ENCODE results near the gene F2R. TPM values are rescaled to one million over a fixed set of nuclear protein-coding genes. Genes with fewer than 3 reads are reported as not detected.

The F2R gene
- total and polyA plus RNA-seq, 2 of the 8 experiments (the other 6 are each of a cell fraction or from before 2014, with no cell fraction given) = 23.8 to 29.1 TPM

DNA sequence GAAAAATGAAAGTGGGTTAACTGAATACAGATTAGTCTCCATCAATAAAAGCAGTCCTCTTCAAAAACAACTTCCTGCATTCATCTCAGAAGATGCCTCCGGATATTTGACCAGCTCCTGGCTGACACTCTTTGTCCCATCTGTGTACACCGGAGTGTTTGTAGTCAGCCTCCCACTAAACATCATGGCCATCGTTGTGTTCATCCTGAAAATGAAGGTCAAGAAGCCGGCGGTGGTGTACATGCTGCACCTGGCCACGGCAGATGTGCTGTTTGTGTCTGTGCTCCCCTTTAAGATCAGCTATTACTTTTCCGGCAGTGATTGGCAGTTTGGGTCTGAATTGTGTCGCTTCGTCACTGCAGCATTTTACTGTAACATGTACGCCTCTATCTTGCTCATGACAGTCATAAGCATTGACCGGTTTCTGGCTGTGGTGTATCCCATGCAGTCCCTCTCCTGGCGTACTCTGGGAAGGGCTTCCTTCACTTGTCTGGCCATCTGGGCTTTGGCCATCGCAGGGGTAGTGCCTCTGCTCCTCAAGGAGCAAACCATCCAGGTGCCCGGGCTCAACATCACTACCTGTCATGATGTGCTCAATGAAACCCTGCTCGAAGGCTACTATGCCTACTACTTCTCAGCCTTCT, 16.6 kb downstream of the F2R start:
- no peak overlapping the region for H3K4me2 ChIP-seq (ENCODE audit: insufficient read depth in 1 of 2, low read depth in 2 of 2, low read length in 2 of 2)
- no peak overlapping the region for H3K18ac ChIP-seq (ENCODE audit: extremely low read depth, low read length)
- no peak overlapping the region for H3K14ac ChIP-seq (ENCODE audit: insufficient read length)
- H2AFZ ChIP-seq (ENCODE audit: low read length) = no peak overlapping the region
- H2BK20ac ChIP-seq (ENCODE audit: low read length) = no peak overlapping the region
- ChIA-PET POLR2A (ENCODE audit: partially characterized antibody) (no interaction called here), CTCF (ENCODE audit: partially characterized antibody) (interaction anchor here (1.6 kb wide), 1 partner anchor 42 kb away, joined by 3 read pairs; no protein-coding TSS in a partner anchor)
- no peaks in the 10 kb centered on the region for H3K4me1 ChIP-seq (replicated peaks in 1 of 4; ENCODE audit: control insufficient read depth in 3 of 4, insufficient read depth in 4 of 4, low read length in 3 of 4)
- no peaks in the 10 kb centered on the region for H3K79me1 ChIP-seq (ENCODE audit: low read depth, low read length)
- H4K8ac ChIP-seq (ENCODE audit: extremely low read depth, insufficient read depth, low read length) = no peak overlapping the region
- 97% methylated on average over 15 of the region's 15 CpGs; no CpG with 5 or more reads in 1 of the 2 experiments for WGBS, 2 experiments (ENCODE audit: extremely low coverage in 1 of 2, insufficient coverage in 1 of 2, insufficient read length in 1 of 2, insufficient replicate concordance in 2 of 2, low coverage in 1 of 2, low lambda C conversion rate in 2 of 2, missing lambda C conversion rate in 1 of 2)
- no peak for FAIRE-seq
- no peak overlapping the region for H2BK12ac ChIP-seq (ENCODE audit: low read depth, low read length)
- H2BK15ac ChIP-seq (ENCODE audit: low read length) = no peak overlapping the region
- H2BK120ac ChIP-seq (replicated peaks; ENCODE audit: low read depth, low read length) = no peak overlapping the region
- no peaks in the 10 kb centered on the region for H3K27me3 ChIP-seq (replicated peaks in 1 of 4; ENCODE audit: control insufficient read depth in 3 of 4, extremely low read depth in 1 of 4, insufficient read depth in 3 of 4, low read length in 3 of 4)
- H3K9me3 ChIP-seq (ENCODE audit: insufficient read depth in 2 of 2, low read depth in 1 of 2, low read length in 1 of 2) = peaks cover 12% of the 10 kb centered on the region in 2 experiments
- no peak overlapping the region for H3K23ac ChIP-seq (ENCODE audit: insufficient read length)
- H2BK5ac ChIP-seq (ENCODE audit: low read depth, low read length) = no peak overlapping the region
- H3K27ac ChIP-seq (ENCODE audit: low read depth, low read length) = no peak overlapping the region
- no peak overlapping the region for H3K9ac ChIP-seq (replicated peaks in 1 of 4; ENCODE audit: extremely low read depth in 1 of 4, low read depth in 3 of 4, low read length in 3 of 4)
- H3K23me2 ChIP-seq (ENCODE audit: low read depth, low read length) = no peaks in the 10 kb centered on the region
- H2AK5ac ChIP-seq (ENCODE audit: low read depth, low read length) = no peak overlapping the region
- H3K4ac ChIP-seq (replicated peaks; ENCODE audit: insufficient read length, low read depth, low read length) = no peak overlapping the region
- TF ChIP-seq MAFK (IDR thresholded peaks at IDR 0.05; ENCODE audit: low read depth, low read length) = no peak
- no peak for TF ChIP-seq CHD2 (IDR thresholded peaks at IDR 0.05; ENCODE audit: low read length)
- TF ChIP-seq CTBP2 (IDR thresholded peaks at IDR 0.05; ENCODE audit: borderline replicate concordance, insufficient read depth, insufficient read length, low read length) = no peak
- TF ChIP-seq KDM1A (IDR thresholded peaks at IDR 0.05; ENCODE audit: borderline replicate concordance, low read length) = no peak
- TF ChIP-seq JUND (IDR thresholded peaks at IDR 0.05; ENCODE audit: low read length) = no peak
- TF ChIP-seq NANOG (IDR thresholded peaks at IDR 0.05; ENCODE audit: insufficient read depth, low read depth, low read length, poor library complexity, severe bottlenecking) = no peak
- no peak for TF ChIP-seq ASH2L (IDR thresholded peaks at IDR 0.05; ENCODE audit: low read length)
- no peak for TF ChIP-seq SUZ12 (IDR thresholded peaks at IDR 0.05; ENCODE audit: low read length)
- TF ChIP-seq, protein P1, sequence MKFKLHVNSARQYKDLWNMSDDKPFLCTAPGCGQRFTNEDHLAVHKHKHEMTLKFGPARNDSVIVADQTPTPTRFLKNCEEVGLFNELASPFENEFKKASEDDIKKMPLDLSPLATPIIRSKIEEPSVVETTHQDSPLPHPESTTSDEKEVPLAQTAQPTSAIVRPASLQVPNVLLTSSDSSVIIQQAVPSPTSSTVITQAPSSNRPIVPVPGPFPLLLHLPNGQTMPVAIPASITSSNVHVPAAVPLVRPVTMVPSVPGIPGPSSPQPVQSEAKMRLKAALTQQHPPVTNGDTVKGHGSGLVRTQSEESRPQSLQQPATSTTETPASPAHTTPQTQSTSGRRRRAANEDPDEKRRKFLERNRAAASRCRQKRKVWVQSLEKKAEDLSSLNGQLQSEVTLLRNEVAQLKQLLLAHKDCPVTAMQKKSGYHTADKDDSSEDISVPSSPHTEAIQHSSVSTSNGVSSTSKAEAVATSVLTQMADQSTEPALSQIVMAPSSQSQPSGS (IDR thresholded peaks at IDR 0.05; ENCODE audit: low read length) = no peak
- TF ChIP-seq SIRT6 (IDR thresholded peaks at IDR 0.05; ENCODE audit: low read length) = no peak
- H4K20me1 ChIP-seq (replicated peaks in 1 of 2; ENCODE audit: control insufficient read depth in 1 of 2, insufficient read depth in 2 of 2, low read length in 2 of 2) = peaks cover 4 to 9% of the 10 kb centered on the region in 2 experiments
- H3K79me2 ChIP-seq (ENCODE audit: control insufficient read depth in 1 of 2, insufficient read depth in 2 of 2, low read length in 2 of 2) = peaks cover 0 to 9% of the 10 kb centered on the region in 2 experiments; a peak in 2 of 4 replicates
- no peak overlapping the region for H4K5ac ChIP-seq (ENCODE audit: insufficient read length, low read depth, low read length)
- no peak overlapping the region for H3K4me3 ChIP-seq (ENCODE audit: extremely low read depth in 1 of 4, insufficient read depth in 2 of 4, low read depth in 3 of 4, low read length in 4 of 4)
- H4K91ac ChIP-seq (replicated peaks; ENCODE audit: insufficient read length, low read length) = no peak overlapping the region
- peaks cover 0 to 23% (median 12%) of the 10 kb centered on the region in 4 experiments; a peak in 6 of 8 replicates for H3K36me3 ChIP-seq (ENCODE audit: control insufficient read depth in 2 of 4, insufficient read depth in 4 of 4, low read length in 3 of 4)
- no peak overlapping the region for H3K56ac ChIP-seq (replicated peaks; ENCODE audit: insufficient read length, low read depth, low read length)
- no peak for DNase-seq (ENCODE audit: low read depth in 1 of 2, low spot score in 2 of 2)

Data from H1 (cell line).